ENCODE measurements around the gene GLCE.

Gene GLCE

GRCh38 chr15:69126054-69126469 lies 34.4 kb upstream of the GLCE start:
- Histone ChIP-seq H3K9ac (ENCODE audit: low read depth, low read length) (no peak overlapping the region), H3K27ac (ENCODE audit: low read length) (no peak overlapping the region), H3K4me3 (ENCODE audit: low read length) (no peak overlapping the region), H3K9me3 (ENCODE audit: insufficient read depth, low read depth, low read length) (no peaks in the 10 kb centered on the region; the same call in 1 of the 2 replicates), H3K27me3 (ENCODE audit: insufficient read depth, low read length) (peaks cover 19% of the 10 kb centered on the region), H3K36me3 (ENCODE audit: insufficient read depth, low read depth, low read length) (no peaks in the 10 kb centered on the region), H3K4me1 (ENCODE audit: insufficient read depth, low read length) (peaks cover 8% of the 10 kb centered on the region; the same call in 1 of the 2 replicates)

DNA sequence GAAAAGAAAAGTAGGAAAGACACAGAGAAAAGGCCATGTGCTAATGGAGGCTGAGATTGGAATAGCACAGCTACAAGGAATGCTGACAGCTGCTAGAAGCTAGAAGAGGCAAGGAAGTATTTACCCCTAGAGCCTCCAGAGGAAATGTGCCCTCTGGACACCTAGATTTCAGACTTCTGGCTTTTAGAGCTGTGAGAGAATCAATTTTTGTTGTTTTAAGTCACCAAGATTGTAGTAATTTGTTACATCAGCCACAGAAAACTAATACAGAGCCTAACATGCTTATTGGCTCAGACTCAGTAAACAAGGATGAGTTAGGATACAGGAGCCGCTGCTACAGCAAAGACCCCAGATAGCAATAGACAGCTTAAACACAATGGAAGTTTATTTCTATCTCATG lies 33.1 kb upstream of the GLCE start:
- H3K27ac ChIP-seq (ENCODE audit: low read length): no peak overlapping the region

GRCh38 chr15:69128667-69129311 lies 31.6 kb upstream of the GLCE start:
- no peak overlapping the region for H3K9ac ChIP-seq (ENCODE audit: low read depth, low read length)

More for the DNA sequence above, 33.1 kb upstream of the GLCE start:
- Histone ChIP-seq H3K9ac (ENCODE audit: low read depth, low read length) (no peak overlapping the region), H3K36me3 (ENCODE audit: insufficient read depth, low read depth, low read length) (no peaks in the 10 kb centered on the region), H3K4me1 (ENCODE audit: insufficient read depth, low read length) (peaks cover 8% of the 10 kb centered on the region; the same call in 1 of the 2 replicates), H3K9me3 (ENCODE audit: insufficient read depth, low read depth, low read length) (no peaks in the 10 kb centered on the region; the same call in 1 of the 2 replicates), H3K4me3 (ENCODE audit: low read length) (no peak overlapping the region), H3K27me3 (ENCODE audit: insufficient read depth, low read length) (peaks cover 7% of the 10 kb centered on the region)

GRCh38 chr15:69131362-69132220 lies 28.8 kb upstream of the GLCE start:
- no peak overlapping the region for H3K9ac ChIP-seq (ENCODE audit: low read depth, low read length)
- H3K27me3 ChIP-seq (ENCODE audit: insufficient read depth, low read length): no peaks in the 10 kb centered on the region
- H3K27ac ChIP-seq (ENCODE audit: low read length): no peak overlapping the region
- H3K9me3 ChIP-seq (ENCODE audit: insufficient read depth, low read depth, low read length): no peaks in the 10 kb centered on the region; the same call in 1 of the 2 replicates
- peaks cover 10% of the 10 kb centered on the region; the same call in 1 of the 2 replicates for H3K4me1 ChIP-seq (ENCODE audit: insufficient read depth, low read length)
- H3K4me3 ChIP-seq (ENCODE audit: low read length): no peak overlapping the region
- no peaks in the 10 kb centered on the region for H3K36me3 ChIP-seq (ENCODE audit: insufficient read depth, low read depth, low read length)

More at GRCh38 chr15:69128667-69129311, 31.6 kb upstream of the GLCE start:
- no peaks in the 10 kb centered on the region; the same call in 1 of the 2 replicates for H3K9me3 ChIP-seq (ENCODE audit: insufficient read depth, low read depth, low read length)
- no peak overlapping the region for H3K27ac ChIP-seq (ENCODE audit: low read length)
- H3K4me1 ChIP-seq (ENCODE audit: insufficient read depth, low read length): peaks cover 10% of the 10 kb centered on the region; the same call in 1 of the 2 replicates
- H3K4me3 ChIP-seq (ENCODE audit: low read length): no peak overlapping the region
- H3K36me3 ChIP-seq (ENCODE audit: insufficient read depth, low read depth, low read length): no peaks in the 10 kb centered on the region
- H3K27me3 ChIP-seq (ENCODE audit: insufficient read depth, low read length): no peaks in the 10 kb centered on the region; the same call in 1 of the 2 replicates

GRCh38 chr15:69132430-69132829 lies 28.0 kb upstream of the GLCE start:
- Histone ChIP-seq H3K4me3 (ENCODE audit: low read length) (no peak overlapping the region), H3K27ac (ENCODE audit: low read length) (no peak overlapping the region), H3K9ac (ENCODE audit: low read depth, low read length) (no peak overlapping the region), H3K27me3 (ENCODE audit: insufficient read depth, low read length) (no peaks in the 10 kb centered on the region), H3K9me3 (ENCODE audit: insufficient read depth, low read depth, low read length) (no peaks in the 10 kb centered on the region; the same call in 1 of the 2 replicates), H3K4me1 (ENCODE audit: insufficient read depth, low read length) (peaks cover 10% of the 10 kb centered on the region; the same call in 1 of the 2 replicates), H3K36me3 (ENCODE audit: insufficient read depth, low read depth, low read length) (no peaks in the 10 kb centered on the region)

- H3K36me3 ChIP-seq (ENCODE audit: insufficient read depth, low read depth, low read length): no peaks in the 10 kb centered on the region
- no peaks in the 10 kb centered on the region for H3K9me3 ChIP-seq (ENCODE audit: insufficient read depth, low read depth, low read length)
- H3K27ac ChIP-seq (ENCODE audit: low read length): no peak overlapping the region
- H3K4me1 ChIP-seq (ENCODE audit: insufficient read depth, low read length): peaks cover 10% of the 10 kb centered on the region; the same call in 1 of the 2 replicates
- H3K4me3 ChIP-seq (ENCODE audit: low read length): no peak overlapping the region
- no peaks in the 10 kb centered on the region for H3K27me3 ChIP-seq (ENCODE audit: insufficient read depth, low read length)
- H3K9ac ChIP-seq (ENCODE audit: low read depth, low read length): no peak overlapping the region
Measured at GRCh38 chr15:69132977-69133861, 27.2 kb upstream of the GLCE start.

DNA sequence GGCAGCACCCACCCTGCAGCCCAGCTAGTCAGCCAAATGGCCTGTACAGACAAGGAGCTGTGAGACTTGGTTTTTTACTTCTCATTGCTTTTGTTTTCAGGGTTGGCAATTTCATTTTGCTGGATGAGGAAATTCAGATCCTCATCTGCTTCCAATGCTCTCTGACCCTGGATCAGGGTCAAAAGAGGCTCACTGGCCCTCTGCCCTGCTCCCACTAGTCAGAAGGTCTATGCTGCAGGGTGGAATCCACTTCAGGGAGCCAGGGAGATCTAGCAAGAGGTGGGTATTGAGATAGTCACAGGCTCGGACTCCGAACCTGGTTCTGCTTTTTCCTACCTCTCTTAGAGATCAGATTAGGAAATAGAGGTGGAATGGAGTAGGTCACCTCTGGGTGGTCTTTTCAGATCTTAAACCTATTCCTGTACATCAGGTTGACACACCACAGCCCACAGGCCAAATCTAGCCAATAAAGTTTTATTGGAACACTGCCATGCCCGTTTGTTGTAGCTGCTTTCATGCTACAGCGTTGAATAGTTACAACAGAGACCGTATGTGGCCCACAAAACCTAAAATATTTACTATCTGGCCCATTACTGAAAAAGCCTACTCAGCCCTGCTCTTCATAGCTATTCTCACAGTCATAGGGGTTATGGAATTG lies 26.4 kb upstream of the GLCE start:
- H3K36me3 ChIP-seq (ENCODE audit: insufficient read depth, low read depth, low read length): no peaks in the 10 kb centered on the region
- no peak overlapping the region for H3K4me3 ChIP-seq (ENCODE audit: low read length)
- no peak overlapping the region for H3K27ac ChIP-seq (ENCODE audit: low read length)

GRCh38 chr15:69134791-69135190 lies 25.6 kb upstream of the GLCE start:
- Histone ChIP-seq H3K4me3 (ENCODE audit: low read length) (no peak overlapping the region), H3K27me3 (ENCODE audit: insufficient read depth, low read length) (no peaks in the 10 kb centered on the region; the same call in 1 of the 2 replicates), H3K4me1 (ENCODE audit: insufficient read depth, low read length) (peaks cover 7% of the 10 kb centered on the region; the same call in 1 of the 2 replicates), H3K27ac (ENCODE audit: low read length) (no peak overlapping the region), H3K36me3 (ENCODE audit: insufficient read depth, low read depth, low read length) (no peaks in the 10 kb centered on the region), H3K9me3 (ENCODE audit: insufficient read depth, low read depth, low read length) (no peaks in the 10 kb centered on the region), H3K9ac (ENCODE audit: low read depth, low read length) (no peak overlapping the region)

More for the DNA sequence above, 26.4 kb upstream of the GLCE start:
- H3K9ac ChIP-seq (ENCODE audit: low read depth, low read length): no peak overlapping the region
- H3K27me3 ChIP-seq (ENCODE audit: insufficient read depth, low read length): no peaks in the 10 kb centered on the region; the same call in 1 of the 2 replicates
- H3K9me3 ChIP-seq (ENCODE audit: insufficient read depth, low read depth, low read length): no peaks in the 10 kb centered on the region
- H3K4me1 ChIP-seq (ENCODE audit: insufficient read depth, low read length): peaks cover 10% of the 10 kb centered on the region; the same call in 1 of the 2 replicates

DNA sequence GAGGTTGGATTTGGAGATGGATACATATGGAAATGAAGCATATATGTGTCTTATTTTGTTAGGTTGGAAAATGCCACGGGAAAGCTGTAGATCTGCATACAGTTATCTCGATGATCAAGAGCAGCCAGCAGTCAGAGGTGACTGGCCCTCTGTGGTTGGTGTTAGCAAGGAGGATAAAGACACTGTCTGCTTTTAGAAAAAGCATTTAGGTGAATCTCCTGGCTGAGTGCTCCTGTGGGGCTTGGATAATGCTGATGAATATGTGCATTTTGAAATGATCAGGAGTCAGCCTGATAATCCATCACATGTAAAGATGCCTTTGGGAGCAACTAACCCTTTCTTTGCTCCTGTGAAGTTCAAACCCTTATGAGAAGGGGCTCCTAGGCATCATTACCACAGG lies 24.9 kb upstream of the GLCE start:
- H3K9me3 ChIP-seq (ENCODE audit: insufficient read depth, low read depth, low read length): no peaks in the 10 kb centered on the region
- no peak overlapping the region for H3K9ac ChIP-seq (ENCODE audit: low read depth, low read length)
- H3K36me3 ChIP-seq (ENCODE audit: insufficient read depth, low read depth, low read length): no peaks in the 10 kb centered on the region
- no peaks in the 10 kb centered on the region; the same call in 1 of the 2 replicates for H3K27me3 ChIP-seq (ENCODE audit: insufficient read depth, low read length)
- H3K4me1 ChIP-seq (ENCODE audit: insufficient read depth, low read length): peaks cover 2% of the 10 kb centered on the region; the same call in 1 of the 2 replicates
- no peak overlapping the region for H3K4me3 ChIP-seq (ENCODE audit: low read length)
- H3K27ac ChIP-seq (ENCODE audit: low read length): no peak overlapping the region

GRCh38 chr15:69138963-69139362 lies 21.5 kb upstream of the GLCE start:
- no peak overlapping the region for H3K9ac ChIP-seq (ENCODE audit: low read depth, low read length)
- no peaks in the 10 kb centered on the region; the same call in 1 of the 2 replicates for H3K27me3 ChIP-seq (ENCODE audit: insufficient read depth, low read length)
- no peaks in the 10 kb centered on the region for H3K36me3 ChIP-seq (ENCODE audit: insufficient read depth, low read depth, low read length)

More at GRCh38 chr15:69138963-69139362, 21.5 kb upstream of the GLCE start:
- Histone ChIP-seq H3K27ac (ENCODE audit: low read length) (no peak overlapping the region), H3K4me1 (ENCODE audit: insufficient read depth, low read length) (no peaks in the 10 kb centered on the region; the same call in 1 of the 2 replicates), H3K9me3 (ENCODE audit: insufficient read depth, low read depth, low read length) (no peaks in the 10 kb centered on the region), H3K4me3 (ENCODE audit: low read length) (no peak overlapping the region)

Data from iPS-20b (cell line).